Omental fat pad (tissue), 4 donors: Measurements from ENCODE around the gene GABRA4. TPM values are rescaled to one million over a fixed set of nuclear protein-coding genes. Genes with fewer than 3 reads are reported as not detected.

Source experiments
- ATAC-seq: fragments of 150-250 bp; one replicate; pipeline ENCODE4 v1.9.1; 2016; ENCODE audit warnings: mild to moderate bottlenecking, moderate library complexity; ENCODE audit not compliant: low FRiP score
- DNase-seq: peaks from one replicate; pipeline ENCODE4 v3.0.0-alpha.2; 2019; ENCODE audit warnings: low spot score
- CTCF ChIP-seq, 3 donors: fragments of 450-650 bp; IDR thresholded peaks; one replicate each; pipeline ENCODE4 v1.5.1; 2016 to 2017; ENCODE audit warnings: antibody characterized with exemption in 3 of 3, mild to moderate bottlenecking in 3 of 3, moderate library complexity in 2 of 3
- total RNA-seq, 4 donors: library from RNA; depleted of rRNA; stranded (reverse); fragments of >200 nt; gene quantifications; one replicate each; pipeline ENCODE4 v1.1.0, GENCODE V29; 2016

GABRA4 gene
- total RNA-seq, 4 donors from 2014 or later, result not detected

- ATAC-seq, result no peak
- TF ChIP-seq CTCF (IDR thresholded peaks at IDR 0.05), result no peak
- no peak for DNase-seq
Measured at GRCh38 chr4:46909078-46909477, 84.3 kb downstream of the GABRA4 start, which contains the start of gene COX7B2. COX7B2 (minus strand) TSS chr4:46909245; CDS start chr4:46735192, 174,053 bp downstream.

- ATAC-seq, result no peak
- no peak for TF ChIP-seq CTCF (IDR thresholded peaks at IDR 0.05)
- DNase-seq, result no peak
Measured at GRCh38 chr4:46908148-46908547, 85.2 kb downstream of the GABRA4 start.

DNA sequence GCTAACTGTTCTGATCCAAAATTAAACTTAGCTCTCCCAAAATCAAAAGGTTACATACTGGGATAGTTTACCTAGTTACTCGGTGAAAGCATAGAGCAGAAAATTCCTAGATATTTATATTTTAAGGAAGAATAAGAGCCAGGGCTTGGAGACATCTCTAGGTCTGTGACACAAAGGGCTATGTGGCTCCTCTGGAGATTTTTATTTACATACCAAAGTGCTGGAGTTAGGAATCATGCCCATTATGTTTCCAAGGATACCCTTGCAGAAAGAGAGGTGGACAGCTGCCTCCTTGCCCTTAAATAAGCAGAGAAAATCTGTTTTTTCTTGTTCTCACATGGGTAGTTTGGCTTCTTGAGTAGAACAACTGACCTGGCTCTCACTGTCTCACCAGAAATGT is 93.3 kb downstream of the GABRA4 start:
- TF ChIP-seq CTCF (IDR thresholded peaks at IDR 0.05), result no peak
- DNase-seq, result no peak
- no peak for ATAC-seq

DNA sequence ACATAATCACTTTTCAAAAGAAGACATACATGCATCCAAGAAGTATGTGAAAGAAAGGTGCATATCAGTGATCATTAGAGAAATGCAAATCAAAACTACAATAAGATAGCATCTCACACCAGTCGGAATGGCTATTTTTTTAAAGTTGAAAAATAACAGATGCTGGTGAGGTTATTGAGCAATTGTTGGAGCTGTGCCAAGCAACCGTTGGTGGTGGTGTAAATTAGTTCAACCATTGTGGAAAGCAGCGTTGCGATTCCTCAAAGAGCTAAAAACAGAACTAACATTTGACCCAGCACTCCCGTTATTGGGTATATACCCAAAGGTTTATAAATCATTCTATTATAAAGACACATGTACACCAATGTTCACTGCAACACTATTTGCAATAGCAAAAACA is 98.6 kb downstream of the GABRA4 start:
- TF ChIP-seq CTCF (IDR thresholded peaks at IDR 0.05), result no peak
- ATAC-seq (no peak), DNase-seq (no peak)

DNA sequence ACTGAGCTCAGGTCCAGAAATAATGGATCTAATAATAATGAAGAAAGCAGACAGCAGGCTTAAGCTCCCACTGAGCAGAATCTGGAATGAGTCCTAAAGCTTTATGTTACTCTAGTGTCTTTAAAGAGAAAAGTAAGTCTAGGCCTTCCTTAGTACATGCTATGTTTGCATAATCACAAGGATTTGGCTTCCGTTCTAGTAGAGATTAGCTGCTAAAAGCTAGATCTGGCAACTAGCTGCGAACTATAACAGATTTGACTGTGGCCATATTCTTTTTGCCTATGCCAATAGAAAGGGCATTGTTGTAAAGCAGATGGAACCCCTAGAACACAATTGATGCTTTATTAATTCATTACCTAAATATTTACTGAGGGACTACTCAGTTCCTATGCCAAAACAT is 103.3 kb downstream of the GABRA4 start:
- ATAC-seq (no peak), DNase-seq (no peak)
- no peak for TF ChIP-seq CTCF (IDR thresholded peaks at IDR 0.05)

- ATAC-seq (no peak), DNase-seq (no peak)
- TF ChIP-seq CTCF (IDR thresholded peaks at IDR 0.05), result no peak
Measured at GRCh38 chr4:46889410-46889809, 104.0 kb downstream of the GABRA4 start.

DNA sequence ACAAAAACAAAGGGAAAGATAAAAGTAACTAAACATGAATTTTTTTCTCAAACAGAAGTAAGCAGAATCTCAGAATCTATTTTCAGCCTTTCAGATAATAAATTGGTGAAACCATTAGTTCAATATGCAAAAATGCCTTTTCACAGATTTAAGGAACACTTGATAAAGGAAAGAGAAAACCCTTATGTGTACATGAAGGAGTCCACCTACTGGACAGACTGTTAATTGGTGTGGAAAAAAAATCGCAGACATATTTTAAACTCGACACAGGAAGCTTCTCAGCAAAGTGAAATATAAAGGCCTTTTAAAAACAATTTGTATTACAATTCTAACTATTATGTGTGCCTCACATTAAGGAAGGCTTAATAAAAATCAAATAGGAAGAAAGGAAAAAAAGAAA is 106.7 kb downstream of the GABRA4 start:
- DNase-seq (no peak), ATAC-seq (no peak)
- no peak for TF ChIP-seq CTCF (IDR thresholded peaks at IDR 0.05)
